OCI-LY3 (cell line): Measurements from ENCODE around the gene MINDY3.

ENCODE experiments used
- CTCF ChIP-seq: fragments of 200-600, 300-600 bp; sonication (generic); IDR thresholded peaks from 2 replicates; pipeline ENCODE4 v1.5.1; 2014; ENCODE audit warnings: antibody characterized with exemption, low read length, low read depth
- EZH2phosphoT487 ChIP-seq: fragments of 200-600 bp; shearing (Covaris generic); IDR thresholded peaks from 2 replicates; pipeline ENCODE4 v1.6.1; 2018; ENCODE audit warnings: antibody characterized with exemption, mixed run types, low read depth

- no peak for TF ChIP-seq CTCF
- TF ChIP-seq EZH2phosphoT487: no peak
These were observed 105.4 kb downstream of the MINDY3 start for GRCh38 chr10:15754937-15755336.
